Loucy (cell line): ENCODE results near the gene ACVRL1.

ENCODE experiments used
- EZH2phosphoT487 ChIP-seq: fragments of 200-600 bp; IDR thresholded peaks from 2 replicates; pipeline ENCODE4 v1.6.1; 2018; ENCODE audit warnings: antibody characterized with exemption, mild to moderate bottlenecking, moderate library complexity, borderline replicate concordance
- TF ChIP-seq, protein P1 (sequence below): fragments of 200-600 bp; sonication (generic); conservative IDR thresholded peaks from 2 replicates; pipeline ENCODE4 v1.5.1; 2014; ENCODE audit warnings: mild to moderate bottlenecking, antibody characterized with exemption, low read length

DNA sequence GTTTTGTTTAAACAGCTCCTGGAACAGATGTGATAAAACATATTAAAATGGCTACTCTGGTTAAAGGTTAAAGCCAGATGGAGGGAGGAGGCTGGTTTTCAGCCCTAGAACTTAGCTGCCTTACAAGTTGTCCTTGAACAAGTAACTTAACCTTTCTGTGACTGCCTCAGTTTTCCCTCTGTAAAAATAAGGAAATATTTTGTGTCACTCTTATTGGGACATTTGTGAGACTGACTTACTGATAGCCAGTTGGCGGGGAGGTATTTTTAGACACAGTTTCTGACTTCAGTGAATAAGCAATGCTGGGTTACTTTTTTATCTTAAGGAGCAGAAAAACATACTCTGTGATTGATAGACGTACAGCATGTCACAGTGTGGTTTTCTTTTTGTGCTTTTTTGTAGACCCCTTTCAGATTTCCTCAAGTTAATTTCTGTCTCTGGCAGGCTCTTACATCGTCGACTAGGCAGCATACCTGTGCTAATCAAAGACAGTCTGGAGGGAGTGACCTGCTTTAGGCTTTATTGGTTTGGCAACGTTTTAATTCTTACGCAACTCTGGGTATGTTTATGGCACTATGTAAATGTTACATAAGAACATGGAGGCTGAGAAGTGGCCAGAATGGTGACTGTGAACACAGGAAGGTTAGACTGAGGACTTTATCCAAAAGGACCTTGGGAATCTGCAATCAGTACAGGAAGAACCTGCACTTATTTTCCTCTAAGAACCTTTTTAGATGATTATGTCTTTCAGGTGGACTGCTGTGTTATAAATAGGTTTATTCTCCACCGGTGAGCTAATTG, 47.5 kb downstream of the ACVRL1 start:
- TF ChIP-seq, protein P1, sequence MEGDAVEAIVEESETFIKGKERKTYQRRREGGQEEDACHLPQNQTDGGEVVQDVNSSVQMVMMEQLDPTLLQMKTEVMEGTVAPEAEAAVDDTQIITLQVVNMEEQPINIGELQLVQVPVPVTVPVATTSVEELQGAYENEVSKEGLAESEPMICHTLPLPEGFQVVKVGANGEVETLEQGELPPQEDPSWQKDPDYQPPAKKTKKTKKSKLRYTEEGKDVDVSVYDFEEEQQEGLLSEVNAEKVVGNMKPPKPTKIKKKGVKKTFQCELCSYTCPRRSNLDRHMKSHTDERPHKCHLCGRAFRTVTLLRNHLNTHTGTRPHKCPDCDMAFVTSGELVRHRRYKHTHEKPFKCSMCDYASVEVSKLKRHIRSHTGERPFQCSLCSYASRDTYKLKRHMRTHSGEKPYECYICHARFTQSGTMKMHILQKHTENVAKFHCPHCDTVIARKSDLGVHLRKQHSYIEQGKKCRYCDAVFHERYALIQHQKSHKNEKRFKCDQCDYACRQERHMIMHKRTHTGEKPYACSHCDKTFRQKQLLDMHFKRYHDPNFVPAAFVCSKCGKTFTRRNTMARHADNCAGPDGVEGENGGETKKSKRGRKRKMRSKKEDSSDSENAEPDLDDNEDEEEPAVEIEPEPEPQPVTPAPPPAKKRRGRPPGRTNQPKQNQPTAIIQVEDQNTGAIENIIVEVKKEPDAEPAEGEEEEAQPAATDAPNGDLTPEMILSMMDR, result no peak
- no peak for TF ChIP-seq EZH2phosphoT487
